ENCODE measurements around the gene SULT4A1.

DNA sequence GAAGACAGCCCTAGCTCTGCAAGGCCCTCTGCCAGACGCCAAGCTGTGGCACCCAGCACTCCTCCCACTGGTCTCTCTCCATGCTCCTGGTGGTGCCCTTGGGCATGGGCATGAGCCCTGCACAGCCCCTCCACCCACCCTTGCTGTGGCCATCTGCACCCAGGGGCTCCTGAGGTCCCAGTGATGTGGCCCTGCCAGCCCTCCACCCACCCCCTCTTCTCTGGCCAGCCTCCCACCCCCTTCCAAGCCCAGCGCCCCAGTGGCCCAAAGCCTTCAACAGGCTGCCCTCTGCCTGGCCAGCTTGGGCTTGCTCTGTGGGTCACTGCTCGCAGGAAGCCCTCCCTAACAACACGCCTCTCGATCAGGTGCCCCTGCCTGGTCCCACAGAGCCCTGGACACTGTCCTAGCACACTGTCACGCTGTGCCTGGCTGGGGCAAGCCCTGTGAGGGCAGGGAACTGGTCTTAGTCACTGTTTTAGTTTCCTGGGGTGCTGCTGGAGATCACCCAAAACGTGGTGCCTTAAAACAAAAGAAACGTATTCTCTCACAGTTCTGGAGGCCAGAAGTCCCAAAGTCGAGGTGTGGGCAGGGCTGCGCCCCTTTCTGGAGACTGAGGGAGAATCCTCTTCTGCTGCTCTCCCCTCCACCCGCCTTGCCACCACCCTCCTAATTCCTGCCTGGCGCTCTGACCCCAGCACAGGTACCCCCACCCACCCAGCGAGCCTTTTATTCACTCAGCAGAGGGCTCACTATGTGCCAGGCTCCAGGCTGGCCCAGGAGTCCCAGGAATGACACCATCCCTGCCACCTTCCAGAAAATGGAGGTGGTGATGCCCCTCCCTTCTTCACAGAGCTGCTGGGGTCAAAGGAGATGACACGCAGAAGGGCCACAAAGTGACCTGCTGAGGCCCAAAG, 14.7 kb downstream of the SULT4A1 start:
- no peak for TF ChIP-seq CTCF (IDR thresholded peaks at IDR 0.05)
- TF ChIP-seq POLR2A (IDR thresholded peaks at IDR 0.05), result no peak

Measured in body of pancreas (tissue), 4 donors.